HEK293 (cell line): Measurements from ENCODE around the gene NSD1.

ENCODE experiments used
- CTCF ChIA-PET: fragments of 350-600 bp; formaldehyde crosslinking; extraction: SDS; loops from one replicate; lab custom pipeline; 2021; ENCODE audit warnings: antibody characterized with exemption; lab: Yijun Ruan, JAX
- POLR2A ChIA-PET: fragments of 300-600 bp; formaldehyde crosslinking; extraction: SDS; loops from one replicate; lab custom pipeline; 2020; ENCODE audit warnings: antibody characterized with exemption, inconsistent platforms; lab: Yijun Ruan, JAX
- H3K27ac ChIP-seq: fragments of 200-500 bp; sonication (Bioruptor generic); 2 replicates; pipeline ENCODE4 v1.5.1; 2014; ENCODE audit warnings: low read depth, low read length, control low read depth, inconsistent platforms; ENCODE audit errors: extremely low read depth
- H3K36me3 ChIP-seq, 2 experiments: fragments of 200-500 bp in 1 of 2; sonication (Bioruptor generic) in 1 of 2; 1 replicate in 1 of 2; 2 replicates in 1 of 2; pipeline ENCODE4 v1.5.1; 2014 to 2017; ENCODE audit warnings: inconsistent platforms in 2 of 2, low read length in 2 of 2; ENCODE audit not compliant: control insufficient read depth in 2 of 2, insufficient read depth in 1 of 2
- H3K4me1 ChIP-seq: fragments of 200-500 bp; sonication (Bioruptor generic); 2 replicates; pipeline ENCODE4 v1.5.1; 2014; ENCODE audit warnings: mild to moderate bottlenecking, low read length, inconsistent platforms; ENCODE audit not compliant: control insufficient read depth, insufficient read depth
- H3K4me3 ChIP-seq: 2 replicates; pipeline ENCODE4 v1.5.1; 2011; ENCODE audit warnings: low read depth, mild to moderate bottlenecking, control low read depth, low read length, moderate library complexity
- H3K9me3 ChIP-seq: fragments of 200-500 bp; sonication (Bioruptor generic); 2 replicates; pipeline ENCODE4 v1.5.1; 2014; ENCODE audit warnings: low read depth, low read length, inconsistent platforms; ENCODE audit not compliant: control insufficient read depth, insufficient read depth
- BCL11B ChIP-seq: fragments of 450-650 bp; formaldehyde crosslinking; IDR thresholded peaks from 2 replicates; pipeline ENCODE4 v1.5.1; 2016; ENCODE audit warnings: low read depth, missing biosample characterization, missing genetic modification characterization
- BCL6B ChIP-seq: fragments of 450-650 bp; formaldehyde crosslinking; IDR thresholded peaks from 2 replicates; pipeline ENCODE4 v1.5.1; 2017; ENCODE audit warnings: missing biosample characterization, missing genetic modification characterization
- GLIS2 ChIP-seq: fragments of 450-650 bp; formaldehyde crosslinking; IDR thresholded peaks from 2 replicates; pipeline ENCODE4 v1.5.1; 2016; ENCODE audit warnings: missing biosample characterization, missing genetic modification characterization
- HOXA7 ChIP-seq: sonication (generic); formaldehyde crosslinking; IDR thresholded peaks from 2 replicates; pipeline ENCODE4 v1.8.1; 2022; ENCODE audit warnings: missing genetic modification reagents, borderline replicate concordance
- KLF8 ChIP-seq: fragments of 450-650 bp; formaldehyde crosslinking; IDR thresholded peaks from 2 replicates; pipeline ENCODE4 v1.5.1; 2016; ENCODE audit warnings: missing biosample characterization, missing genetic modification characterization
- PRDM1 ChIP-seq: fragments of 450-650 bp; formaldehyde crosslinking; IDR thresholded peaks from 2 replicates; pipeline ENCODE4; 2016; ENCODE audit warnings: missing biosample characterization, missing genetic modification characterization
- PRDM10 ChIP-seq: fragments of 450-650 bp; formaldehyde crosslinking; IDR thresholded peaks from 2 replicates; pipeline ENCODE4 v1.5.1; 2016; ENCODE audit warnings: missing biosample characterization, missing genetic modification characterization
- PRDM2 ChIP-seq: fragments of 450-650 bp; formaldehyde crosslinking; IDR thresholded peaks from 2 replicates; pipeline ENCODE4 v1.5.1; 2016; ENCODE audit warnings: missing biosample characterization, missing genetic modification characterization, borderline replicate concordance
- SCRT1 ChIP-seq: fragments of 450-650 bp; formaldehyde crosslinking; IDR thresholded peaks from 2 replicates; pipeline ENCODE4 v1.5.1; 2016; ENCODE audit warnings: missing biosample characterization, missing genetic modification characterization, borderline replicate concordance
- WT1 ChIP-seq: fragments of 450-650 bp; formaldehyde crosslinking; IDR thresholded peaks from 2 replicates; pipeline ENCODE4 v1.5.1; 2016; ENCODE audit warnings: missing biosample characterization, missing genetic modification characterization
- ZBTB17 ChIP-seq: fragments of 450-650 bp; formaldehyde crosslinking; IDR thresholded peaks from 2 replicates; pipeline ENCODE4 v1.5.1; 2016; ENCODE audit warnings: missing biosample characterization, missing genetic modification characterization
- ZBTB6 ChIP-seq: fragments of 450-650 bp; formaldehyde crosslinking; IDR thresholded peaks from 2 replicates; pipeline ENCODE4 v1.5.1; 2017; ENCODE audit warnings: missing biosample characterization, missing genetic modification characterization
- ZBTB8A ChIP-seq: fragments of 450-650 bp; formaldehyde crosslinking; IDR thresholded peaks from 2 replicates; pipeline ENCODE4 v1.5.1; 2016; ENCODE audit warnings: missing biosample characterization, missing genetic modification characterization
- ZFP41 ChIP-seq: fragments of 450-650 bp; formaldehyde crosslinking; IDR thresholded peaks from 2 replicates; pipeline ENCODE4 v1.5.1; 2016; ENCODE audit warnings: missing biosample characterization, missing genetic modification characterization, borderline replicate concordance
- ZNF10 ChIP-seq: fragments of 450-650 bp; formaldehyde crosslinking; IDR thresholded peaks from 2 replicates; pipeline ENCODE4 v1.5.1; 2017; ENCODE audit warnings: missing biosample characterization, missing genetic modification characterization
- ZNF157 ChIP-seq: fragments of 450-650 bp; formaldehyde crosslinking; IDR thresholded peaks from 2 replicates; pipeline ENCODE4 v1.5.1; 2016; ENCODE audit warnings: missing biosample characterization, missing genetic modification characterization
- ZNF248 ChIP-seq: fragments of 450-650 bp; formaldehyde crosslinking; IDR thresholded peaks from 2 replicates; pipeline ENCODE4 v1.5.1; 2017; ENCODE audit warnings: missing biosample characterization, missing genetic modification characterization
- ZNF510 ChIP-seq: fragments of 450-650 bp; formaldehyde crosslinking; IDR thresholded peaks from 2 replicates; pipeline ENCODE4 v1.5.1; 2018; ENCODE audit warnings: mild to moderate bottlenecking, missing genetic modification characterization, missing biosample characterization; ENCODE audit not compliant: insufficient replicate concordance
- ZNF555 ChIP-seq: fragments of 450-650 bp; formaldehyde crosslinking; conservative IDR thresholded peaks from 2 replicates; pipeline ENCODE4 v1.5.1; 2017; ENCODE audit warnings: missing biosample characterization, mild to moderate bottlenecking, missing genetic modification characterization, inconsistent platforms
- ZNF629 ChIP-seq: fragments of 450-650 bp; formaldehyde crosslinking; IDR thresholded peaks from 2 replicates; pipeline ENCODE4 v1.5.1; 2017; ENCODE audit warnings: missing biosample characterization, missing genetic modification characterization
- ZNF692 ChIP-seq: fragments of 450-650 bp; formaldehyde crosslinking; IDR thresholded peaks from 2 replicates; pipeline ENCODE4 v1.5.1; 2016; ENCODE audit warnings: missing biosample characterization, missing genetic modification characterization
- ZNF707 ChIP-seq: fragments of 450-650 bp; formaldehyde crosslinking; IDR thresholded peaks from 2 replicates; pipeline ENCODE4 v1.5.1; 2016; ENCODE audit warnings: missing biosample characterization, missing genetic modification characterization
- ZNF830 ChIP-seq: fragments of 450-650 bp; IDR thresholded peaks from 2 replicates; pipeline ENCODE4 v1.5.0; 2018; ENCODE audit warnings: missing biosample characterization, missing genetic modification characterization, low read depth, mild to moderate bottlenecking, moderate library complexity

The NSD1 gene

GRCh38 chr5:177111720-177112394 is 21.7 kb upstream of the NSD1 start (continued):
- TF ChIP-seq ZNF692 (tag by site-specific recombination) (0 out of 2 replicates have a peak, but pooled peaks have one; percentile 23), SCRT1 (tag by site-specific recombination) (no peak), BCL11B (tag by site-specific recombination) (peak; percentile 29; the same call in 1 of the 2 replicates), KLF8 (no peak), ZNF10 (tag by site-specific recombination) (no peak), BCL6B (tag by site-specific recombination) (no peak), ZBTB17 (tag by site-specific recombination) (no peak), HOXA7 (no peak), ZNF830 (tag by site-specific recombination) (no peak), PRDM10 (tag by site-specific recombination) (peak; percentile 46; the same call in 1 of the 2 replicates), PRDM1 (peak; percentile 33), ZNF707 (tag by site-specific recombination) (no peak), GLIS2 (tag by site-specific recombination) (peak; percentile 32), ZBTB6 (tag by site-specific recombination) (no peak), ZFP41 (tag by site-specific recombination) (no peak), ZNF248 (tag by site-specific recombination) (no peak)

GRCh38 chr5:177112589-177113220 is 20.9 kb upstream of the NSD1 start:
- ChIA-PET CTCF (interaction anchor here (0.5 to 9.3 kb wide), 61 partner anchors 8 to 1383 kb away, joined by 3 to 151 read pairs (median 4); partner anchors contain the start of genes EIF4E1B, FGFR4, PDLIM7 and SNCB), POLR2A (no interaction called here)
- no peaks in the 10 kb centered on the region for H3K4me1 ChIP-seq
- H3K4me3 ChIP-seq = no peak overlapping the region
- H3K36me3 ChIP-seq = no peaks in the 10 kb centered on the region
- H3K27ac ChIP-seq = no peak overlapping the region
- H3K9me3 ChIP-seq = no peaks in the 10 kb centered on the region
- TF ChIP-seq ZNF157 (tag by site-specific recombination) = no peak
- TF ChIP-seq ZNF510 (tag by site-specific recombination) = no peak
- no peak for TF ChIP-seq PRDM2 (tag by site-specific recombination)
- no peak for TF ChIP-seq ZBTB8A (tag by site-specific recombination)
- TF ChIP-seq ZNF555 (tag by site-specific recombination) = no peak
- no peak for TF ChIP-seq ZNF629 (tag by site-specific recombination)
- no peak for TF ChIP-seq WT1 (tag by site-specific recombination)
